22Rv1 (cell line): ENCODE data around the gene TXN.

Experiments used
- ZFX ChIP-seq: fragments of 450-650 bp; IDR thresholded peaks from 2 replicates; pipeline ENCODE4 v1.6.1; 2017; ENCODE audit warnings: antibody characterized with exemption, borderline replicate concordance
- TF ChIP-seq, protein P1 (sequence below): fragments of 450-650 bp; IDR thresholded peaks from 2 replicates; pipeline ENCODE4 v1.5.1; 2017; ENCODE audit warnings: mild to moderate bottlenecking

- TF ChIP-seq, protein P1, sequence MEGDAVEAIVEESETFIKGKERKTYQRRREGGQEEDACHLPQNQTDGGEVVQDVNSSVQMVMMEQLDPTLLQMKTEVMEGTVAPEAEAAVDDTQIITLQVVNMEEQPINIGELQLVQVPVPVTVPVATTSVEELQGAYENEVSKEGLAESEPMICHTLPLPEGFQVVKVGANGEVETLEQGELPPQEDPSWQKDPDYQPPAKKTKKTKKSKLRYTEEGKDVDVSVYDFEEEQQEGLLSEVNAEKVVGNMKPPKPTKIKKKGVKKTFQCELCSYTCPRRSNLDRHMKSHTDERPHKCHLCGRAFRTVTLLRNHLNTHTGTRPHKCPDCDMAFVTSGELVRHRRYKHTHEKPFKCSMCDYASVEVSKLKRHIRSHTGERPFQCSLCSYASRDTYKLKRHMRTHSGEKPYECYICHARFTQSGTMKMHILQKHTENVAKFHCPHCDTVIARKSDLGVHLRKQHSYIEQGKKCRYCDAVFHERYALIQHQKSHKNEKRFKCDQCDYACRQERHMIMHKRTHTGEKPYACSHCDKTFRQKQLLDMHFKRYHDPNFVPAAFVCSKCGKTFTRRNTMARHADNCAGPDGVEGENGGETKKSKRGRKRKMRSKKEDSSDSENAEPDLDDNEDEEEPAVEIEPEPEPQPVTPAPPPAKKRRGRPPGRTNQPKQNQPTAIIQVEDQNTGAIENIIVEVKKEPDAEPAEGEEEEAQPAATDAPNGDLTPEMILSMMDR, result no peak
- TF ChIP-seq ZFX, result no peak
These were observed 5.3 kb upstream of the TXN start for GRCh38 chr9:110261632-110262031.
